Hematopoietic multipotent progenitor cell treated with erythropoietin and hydrocortisone succinate and interleukin-3 and kit ligand, for 17 days (in vitro differentiated cells): ENCODE data around the gene MYO1B.

Experiments
- DNase-seq: peaks from one replicate; pipeline ENCODE4 v3.0.0-alpha.2; 2015; ENCODE audit warnings: low spot score

The MYO1B gene

DNA sequence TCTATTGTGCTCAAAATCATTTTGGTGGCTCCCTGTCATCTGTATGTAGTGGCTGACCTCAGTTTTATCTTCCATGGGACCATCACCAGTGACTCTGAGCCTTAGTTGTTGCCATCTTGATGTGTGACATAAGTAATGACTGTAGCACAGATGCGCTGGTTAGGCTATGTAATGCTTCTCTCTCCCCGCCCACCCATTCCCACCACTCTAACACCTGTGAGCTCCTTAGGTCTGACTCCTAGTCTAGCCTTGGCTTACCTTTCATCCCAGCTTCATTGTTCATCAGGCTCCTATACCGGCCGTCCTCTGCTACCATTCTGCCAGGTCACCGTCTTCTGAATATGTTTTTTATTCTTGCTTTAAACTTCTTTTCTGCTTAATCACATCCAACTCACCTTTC is 17.2 kb downstream of the MYO1B start:
- no peak for DNase-seq

DNA sequence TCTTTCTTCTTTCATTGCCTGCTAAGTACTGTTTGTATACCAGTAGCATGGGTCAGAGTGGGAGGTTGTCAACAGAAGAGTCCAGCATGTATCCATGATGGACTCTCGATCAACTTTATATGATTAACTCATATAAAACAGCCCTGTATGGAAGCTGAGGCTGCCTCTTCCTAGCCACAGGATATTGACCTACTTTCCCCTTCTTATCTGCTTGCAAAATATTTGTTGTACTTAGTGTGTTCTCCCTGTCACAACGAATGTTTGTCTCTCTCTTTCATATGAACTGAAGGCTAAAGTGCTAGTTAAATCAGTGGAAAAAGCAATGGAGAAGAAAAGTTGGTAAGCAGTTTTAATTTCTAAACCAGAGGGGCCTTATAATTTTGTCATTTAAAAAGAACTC is 17.8 kb downstream of the MYO1B start:
- DNase-seq = no peak

DNA sequence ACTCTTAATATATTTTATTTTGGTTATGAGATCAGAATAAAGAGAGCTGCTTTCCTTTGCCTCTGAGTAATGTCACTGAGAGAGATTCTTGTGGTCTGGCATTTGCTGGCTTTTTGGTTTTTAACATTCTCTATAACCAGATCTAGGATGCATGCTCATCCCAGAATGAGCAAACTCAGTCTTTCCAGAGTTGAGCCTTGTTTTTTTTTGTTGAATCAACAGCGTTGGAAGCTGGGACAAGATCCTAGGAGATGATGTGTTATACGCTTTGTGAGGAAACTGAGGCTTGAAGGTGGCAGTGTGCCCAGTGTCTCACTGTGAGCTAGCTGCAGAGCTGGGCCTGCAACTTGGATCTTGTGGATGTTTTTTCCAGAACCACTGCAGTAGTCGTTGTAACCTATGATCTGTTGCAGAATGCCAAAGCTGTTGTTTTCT is 19.5 kb downstream of the MYO1B start:
- no peak for DNase-seq

DNA sequence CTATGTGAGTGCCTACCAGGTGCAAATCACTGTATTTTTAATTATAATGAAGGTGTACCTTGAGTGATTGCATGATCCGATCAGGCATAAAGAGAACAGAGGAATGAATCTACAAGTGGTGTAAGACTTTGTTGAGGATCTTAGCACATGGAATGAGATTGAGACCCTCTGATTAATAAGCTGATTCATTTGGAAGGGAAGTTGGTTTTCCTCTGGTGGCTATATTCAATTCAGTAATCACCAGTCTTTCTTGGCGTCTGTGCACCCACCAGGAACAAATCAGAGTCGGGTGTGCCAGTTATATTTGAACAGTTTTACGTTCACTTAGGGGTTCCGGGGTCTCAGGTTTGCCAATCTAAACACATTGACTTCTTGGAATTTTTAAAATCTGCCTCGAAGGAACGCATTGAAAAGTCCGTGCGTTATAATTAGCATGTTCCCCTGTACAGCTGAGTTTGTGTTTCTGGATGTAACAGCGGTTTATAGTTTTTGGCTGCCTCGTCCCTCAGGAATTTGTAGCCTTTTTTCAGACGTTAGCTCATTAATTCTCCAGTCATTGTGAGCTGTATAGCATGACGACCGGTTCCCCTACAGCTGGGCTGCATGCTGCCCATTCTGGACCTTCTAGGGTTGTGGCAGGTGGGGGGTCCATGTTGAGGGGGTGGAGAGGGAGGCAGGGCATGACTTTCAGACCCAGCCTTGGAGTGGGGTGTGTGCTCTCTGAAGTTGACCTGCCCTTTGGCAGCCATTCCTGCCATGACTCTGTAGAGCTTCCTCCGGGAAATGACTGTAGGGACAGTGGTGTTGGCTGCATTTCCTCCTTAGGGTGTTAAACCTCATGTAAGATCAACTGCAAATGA is 20.3 kb downstream of the MYO1B start:
- DNase-seq = no peak

DNA sequence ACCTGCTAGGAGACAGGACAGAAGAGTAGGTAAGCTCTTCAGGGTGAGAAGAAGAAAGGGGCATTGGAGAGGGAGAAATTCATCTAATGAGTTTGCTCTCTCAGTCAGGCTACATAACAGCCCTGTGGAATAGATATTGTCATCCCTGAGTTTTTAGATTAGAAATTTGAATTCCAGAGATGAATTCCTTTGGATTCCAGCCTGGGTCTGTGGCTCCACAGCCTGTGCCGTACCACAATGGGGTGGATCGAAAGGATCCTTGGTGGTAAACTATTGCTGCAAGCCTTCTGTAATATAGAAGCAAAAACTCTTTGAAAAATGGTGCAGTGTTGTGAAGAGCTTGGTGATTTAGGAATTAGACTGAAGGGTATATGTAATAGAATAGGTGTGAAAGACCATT is 21.0 kb downstream of the MYO1B start:
- DNase-seq = no peak

DNA sequence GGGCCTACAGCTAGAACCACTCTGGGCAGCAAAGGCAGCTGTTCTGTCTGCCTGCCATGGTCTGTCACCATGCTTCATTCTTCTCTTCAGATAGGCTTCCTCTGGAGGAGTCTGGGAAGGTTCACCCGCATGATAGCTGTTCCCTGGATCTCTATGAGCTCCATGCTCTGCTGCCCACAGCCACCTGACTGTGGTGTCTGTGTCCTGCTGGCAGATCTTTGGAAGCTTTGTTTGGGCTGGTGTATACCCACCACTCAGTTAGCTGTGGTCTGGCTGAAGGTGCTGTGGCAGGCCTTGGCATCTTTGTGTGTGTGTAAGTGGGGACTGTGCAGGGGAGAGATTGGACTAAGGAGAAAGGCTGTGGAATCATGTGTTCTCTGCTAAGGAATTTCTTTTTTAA is 23.4 kb downstream of the MYO1B start:
- no peak for DNase-seq

DNA sequence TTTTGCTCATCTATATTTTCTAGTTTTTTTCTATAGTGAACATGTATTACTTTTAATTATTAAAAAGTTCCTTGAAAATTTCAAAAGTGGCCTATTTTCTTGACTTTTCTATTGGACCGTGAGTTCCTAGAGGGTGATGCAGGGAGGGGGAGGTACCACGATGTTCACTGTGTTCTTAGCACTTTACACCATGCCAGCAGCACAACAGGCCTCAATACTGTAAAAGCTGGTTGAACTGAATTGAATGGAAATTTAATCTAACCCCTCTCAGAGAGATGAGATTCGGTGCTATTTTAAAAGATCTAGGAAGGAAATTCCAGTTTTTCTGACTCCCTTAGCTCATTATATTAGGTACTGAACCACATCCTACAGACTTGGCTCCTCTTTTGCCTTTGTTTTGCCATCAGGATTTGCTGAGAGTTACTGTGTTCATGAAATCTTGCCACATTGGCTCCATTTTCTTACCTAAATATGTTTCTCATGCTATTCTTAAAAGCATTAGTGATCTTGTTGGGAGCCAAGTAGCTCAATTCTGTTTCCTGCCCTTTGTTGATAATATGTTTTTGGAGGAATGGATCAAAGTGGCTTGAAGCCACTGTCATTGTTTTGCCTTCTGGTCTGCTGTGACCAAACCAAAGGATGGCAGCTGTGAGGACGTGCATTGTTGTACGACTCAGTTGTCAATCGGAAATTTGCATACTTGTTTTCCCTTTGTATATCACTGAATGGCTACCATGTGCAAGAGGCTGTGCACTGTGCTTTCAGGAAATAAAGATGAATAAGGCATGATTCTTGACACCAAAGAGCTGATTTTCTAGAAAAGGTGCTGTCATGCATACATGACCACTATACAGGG is 25.3 kb downstream of the MYO1B start:
- DNase-seq = no peak

DNA sequence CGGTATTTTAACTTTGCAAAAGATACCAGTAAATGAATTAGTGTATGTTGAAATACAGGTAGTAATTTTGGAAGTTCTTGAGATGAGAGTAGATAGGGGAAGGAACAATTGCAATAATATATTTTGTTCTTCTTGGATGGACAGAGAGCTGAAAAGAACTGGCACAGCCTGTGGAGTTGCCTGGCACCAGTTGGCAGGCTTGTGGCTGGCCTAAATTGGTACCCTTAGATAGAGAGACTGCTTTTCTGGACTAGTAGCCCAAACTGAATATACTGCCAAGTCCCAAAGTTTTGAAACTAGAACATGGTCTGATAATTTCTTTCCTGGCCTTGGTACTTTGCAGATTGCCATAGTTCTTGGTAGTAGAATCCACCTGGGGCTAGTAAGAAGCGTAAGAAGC is 26.9 kb downstream of the MYO1B start:
- no peak for DNase-seq

DNA sequence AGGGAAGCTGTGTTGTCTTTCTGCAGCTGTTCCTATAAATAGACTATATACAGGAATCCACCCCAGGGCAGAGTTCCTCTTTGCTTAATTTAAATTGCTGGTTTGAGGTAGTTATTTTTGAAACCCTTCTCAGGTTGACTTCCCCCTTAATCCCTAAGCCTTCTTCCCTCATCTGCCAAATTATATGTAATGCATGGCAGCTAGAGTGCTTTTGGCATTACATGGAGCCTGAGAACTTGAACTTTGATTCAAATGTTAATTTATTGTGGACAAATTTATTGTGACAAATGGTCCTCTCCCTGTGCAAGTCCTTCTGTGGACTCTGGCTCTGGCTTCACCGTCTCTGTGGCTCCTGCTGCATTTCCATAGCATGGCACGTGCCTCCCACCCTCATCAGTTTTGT is 29.2 kb downstream of the MYO1B start:
- no peak for DNase-seq

DNA sequence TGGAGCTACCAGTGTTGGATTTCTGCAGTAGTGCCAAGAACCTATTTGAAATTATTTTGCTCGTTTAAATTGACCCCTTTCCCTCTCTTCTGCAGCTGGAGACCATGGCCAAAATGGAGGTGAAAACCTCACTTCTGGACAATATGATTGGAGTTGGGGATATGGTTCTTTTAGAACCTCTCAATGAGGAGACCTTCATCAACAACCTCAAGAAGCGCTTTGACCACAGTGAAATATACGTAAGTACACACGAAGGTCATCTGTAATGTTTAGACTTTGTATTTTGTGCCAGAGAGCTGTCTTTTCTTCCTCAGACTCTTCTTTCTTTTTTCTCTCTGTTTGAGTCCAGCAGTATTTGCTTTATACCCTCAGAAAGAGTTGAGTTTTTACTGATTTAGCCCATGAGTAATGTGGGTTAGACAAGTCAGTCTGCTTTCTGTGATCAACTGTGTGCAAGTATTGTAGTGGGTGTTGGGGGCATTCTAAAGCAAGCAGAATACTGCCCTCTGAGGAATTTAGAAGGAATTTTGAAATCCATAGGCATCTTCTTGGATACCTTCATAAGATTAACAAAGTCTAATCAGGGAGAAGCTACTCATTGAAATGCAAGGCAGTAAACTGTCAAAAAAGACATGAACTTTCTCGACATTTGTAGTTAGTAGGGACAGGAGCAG is 31.7 kb downstream of the MYO1B start:
- no peak for DNase-seq

DNA sequence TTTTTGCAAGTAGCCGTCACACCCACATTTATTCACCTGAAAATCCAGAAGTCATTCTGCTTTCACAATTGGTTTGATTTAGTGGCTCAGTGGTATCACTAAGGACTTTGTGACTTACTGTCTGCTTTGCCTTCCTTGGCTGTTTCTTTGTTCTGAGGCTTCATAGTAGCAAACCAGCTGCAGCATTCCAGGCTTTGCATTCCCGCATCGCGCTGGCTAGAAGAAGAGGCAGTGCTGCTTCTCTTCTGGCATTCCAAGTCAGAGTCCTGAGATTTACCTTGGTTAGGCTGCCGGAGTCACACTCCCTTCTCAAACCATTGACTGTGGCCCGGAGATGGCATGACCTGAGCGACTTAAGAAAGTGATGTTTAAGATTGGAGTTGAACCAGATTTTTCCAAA is 35.1 kb downstream of the MYO1B start:
- DNase-seq = no peak

DNA sequence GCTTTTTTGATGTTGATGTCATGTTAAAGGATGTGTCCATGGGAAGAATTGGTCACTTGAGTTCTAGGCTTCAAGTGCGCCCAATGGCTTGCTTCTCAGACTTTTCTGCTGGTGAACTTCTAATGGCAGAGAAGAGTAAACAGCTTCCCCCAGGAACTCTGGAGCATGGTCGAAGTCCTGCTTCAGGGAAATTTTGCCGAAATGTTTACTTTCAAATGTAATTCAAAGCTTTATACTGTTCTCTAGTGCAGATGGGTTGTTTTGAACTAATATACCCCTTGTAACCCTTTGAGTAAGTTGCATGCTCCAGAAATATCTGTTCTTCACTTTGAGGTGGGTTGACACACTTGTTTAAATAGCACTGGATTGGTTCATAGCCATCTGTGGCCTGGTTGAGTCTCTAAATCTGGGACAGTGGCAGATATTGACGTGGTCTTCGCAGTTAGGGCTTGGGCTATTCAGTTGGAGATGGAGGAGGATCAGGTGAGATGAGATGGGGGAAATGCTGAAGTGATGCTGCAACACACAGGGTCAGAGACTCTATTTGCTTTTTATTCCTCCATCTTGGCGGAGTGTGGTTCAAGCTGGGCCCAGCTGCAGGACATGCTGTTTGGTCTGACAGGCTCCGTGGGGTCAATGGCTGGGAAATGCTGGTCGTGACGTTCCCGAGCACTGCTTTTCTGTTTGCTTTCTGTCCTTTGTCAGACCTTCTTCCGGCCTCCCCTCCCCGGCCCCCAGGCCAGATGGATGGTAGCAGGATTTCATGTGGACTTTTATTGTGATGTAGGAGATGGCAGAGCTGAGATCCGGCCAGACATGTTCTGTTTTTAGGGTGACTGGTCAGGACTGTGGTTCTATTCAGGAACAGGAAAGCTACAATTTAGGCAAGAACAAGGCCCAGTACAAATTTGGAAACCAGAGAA is 35.9 kb downstream of the MYO1B start:
- DNase-seq = no peak

DNA sequence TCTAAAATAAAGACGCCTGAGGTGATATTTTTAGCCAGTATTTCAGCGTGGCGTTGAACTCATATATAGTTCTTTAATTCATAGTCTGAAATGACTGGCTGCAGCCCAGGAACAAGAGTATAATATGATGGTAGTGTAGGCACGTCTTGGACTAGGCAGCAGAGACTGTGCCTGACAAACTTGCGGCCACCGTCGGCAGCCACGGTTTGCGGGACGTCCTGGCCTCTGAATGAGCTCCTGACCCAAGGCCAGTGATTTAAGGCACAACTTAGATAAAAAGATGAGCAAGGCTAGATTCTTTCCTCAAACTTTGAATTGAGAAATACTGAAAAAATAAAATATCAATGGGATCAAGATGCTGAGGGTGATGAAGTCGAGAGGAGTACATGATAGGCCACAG is 40.0 kb downstream of the MYO1B start:
- DNase-seq = no peak

DNA sequence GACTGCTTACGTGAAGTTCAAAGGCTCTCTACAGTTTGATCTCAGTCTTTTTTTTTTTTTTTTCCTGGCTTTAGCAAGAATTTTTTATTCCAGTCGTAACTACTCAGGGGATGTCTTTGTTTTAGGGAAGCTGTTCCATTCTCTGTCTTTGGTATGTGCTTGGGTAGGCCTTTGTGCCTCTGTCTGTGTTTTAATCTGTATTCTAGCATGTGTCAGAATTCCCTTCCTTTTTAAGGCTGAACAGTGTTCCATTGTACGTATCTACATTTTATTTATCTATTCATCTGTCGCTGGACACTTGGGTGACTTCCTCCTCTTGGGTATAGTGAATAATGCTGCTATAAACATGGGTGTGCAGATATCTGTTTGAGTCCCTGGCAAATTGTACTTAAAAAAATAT is 42.6 kb downstream of the MYO1B start:
- no peak for DNase-seq

DNA sequence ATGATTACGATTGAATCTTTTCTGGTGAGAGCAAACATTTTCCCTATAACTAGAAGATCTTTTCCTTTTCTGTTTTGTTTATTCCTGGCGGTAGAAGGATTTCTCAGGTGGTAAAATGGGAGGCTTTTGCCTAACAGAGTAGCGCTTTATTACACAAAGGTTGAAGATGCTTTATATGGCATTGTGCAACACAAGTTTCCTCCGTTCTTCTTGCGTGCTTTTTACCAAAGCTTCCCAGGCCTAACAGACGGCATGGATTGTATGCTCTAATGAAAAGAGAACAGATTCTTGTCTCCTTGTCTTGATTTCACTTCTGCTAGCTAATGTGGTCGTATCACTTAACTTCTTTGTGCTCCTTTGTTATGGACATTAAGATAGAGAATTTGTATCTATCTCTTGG is 43.8 kb downstream of the MYO1B start:
- DNase-seq = no peak

DNA sequence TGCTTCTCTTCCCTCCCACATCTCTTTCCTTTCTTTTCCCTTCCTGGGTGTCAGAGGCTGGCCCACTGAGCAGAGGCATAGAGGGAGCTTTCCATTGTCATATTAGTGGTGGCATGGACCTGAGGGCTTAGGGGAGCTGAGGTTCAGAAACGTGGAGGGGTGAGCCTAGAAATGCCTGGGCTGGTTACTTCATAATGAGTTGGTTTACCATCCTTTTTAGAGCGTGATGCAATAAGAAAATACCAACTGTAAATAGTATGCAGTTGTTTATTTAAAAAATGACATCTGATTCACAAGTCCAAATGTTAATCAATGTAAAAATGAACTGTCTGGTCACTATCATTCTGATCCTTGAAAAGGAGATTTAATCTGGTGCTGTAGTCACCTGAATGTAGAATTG is 46.3 kb downstream of the MYO1B start:
- no peak for DNase-seq

DNA sequence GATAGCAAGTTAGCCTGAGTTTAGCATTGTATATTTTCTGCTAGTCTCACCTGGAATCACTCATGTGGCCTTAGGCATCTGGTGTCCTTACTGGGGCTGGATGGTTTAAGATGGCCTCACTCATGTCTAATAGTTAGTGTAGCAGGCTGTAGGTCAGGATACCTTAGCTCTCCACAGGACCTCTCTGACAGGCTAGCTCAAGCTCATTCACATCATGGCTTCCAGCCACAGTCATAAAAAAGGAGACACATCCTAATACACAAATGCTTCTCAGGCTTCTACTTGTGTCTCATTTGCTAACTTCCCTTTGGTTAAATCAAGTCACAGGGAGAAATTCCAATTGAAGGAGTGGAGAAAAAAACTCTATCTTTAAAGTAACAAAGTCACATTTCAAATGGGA is 47.7 kb downstream of the MYO1B start:
- DNase-seq = no peak

DNA sequence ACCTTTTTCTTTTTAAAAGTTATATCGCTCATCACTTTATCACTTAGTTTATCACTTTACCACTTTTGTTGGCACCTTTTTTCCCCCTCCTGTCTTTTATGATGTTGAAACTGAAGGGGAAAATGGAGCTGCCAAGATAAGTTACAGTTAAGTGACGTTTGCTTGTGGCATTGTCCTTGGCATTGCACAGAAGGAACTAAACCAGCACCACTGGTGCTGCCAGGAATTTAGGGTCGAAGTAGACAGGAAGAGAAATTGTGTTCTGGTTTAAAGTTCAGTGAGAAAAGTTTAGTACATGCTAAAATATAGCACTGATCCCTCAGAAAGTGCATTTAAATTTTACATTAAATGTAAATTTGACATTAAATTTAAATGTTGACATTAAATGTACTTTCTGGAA is 49.9 kb downstream of the MYO1B start:
- DNase-seq = no peak

DNA sequence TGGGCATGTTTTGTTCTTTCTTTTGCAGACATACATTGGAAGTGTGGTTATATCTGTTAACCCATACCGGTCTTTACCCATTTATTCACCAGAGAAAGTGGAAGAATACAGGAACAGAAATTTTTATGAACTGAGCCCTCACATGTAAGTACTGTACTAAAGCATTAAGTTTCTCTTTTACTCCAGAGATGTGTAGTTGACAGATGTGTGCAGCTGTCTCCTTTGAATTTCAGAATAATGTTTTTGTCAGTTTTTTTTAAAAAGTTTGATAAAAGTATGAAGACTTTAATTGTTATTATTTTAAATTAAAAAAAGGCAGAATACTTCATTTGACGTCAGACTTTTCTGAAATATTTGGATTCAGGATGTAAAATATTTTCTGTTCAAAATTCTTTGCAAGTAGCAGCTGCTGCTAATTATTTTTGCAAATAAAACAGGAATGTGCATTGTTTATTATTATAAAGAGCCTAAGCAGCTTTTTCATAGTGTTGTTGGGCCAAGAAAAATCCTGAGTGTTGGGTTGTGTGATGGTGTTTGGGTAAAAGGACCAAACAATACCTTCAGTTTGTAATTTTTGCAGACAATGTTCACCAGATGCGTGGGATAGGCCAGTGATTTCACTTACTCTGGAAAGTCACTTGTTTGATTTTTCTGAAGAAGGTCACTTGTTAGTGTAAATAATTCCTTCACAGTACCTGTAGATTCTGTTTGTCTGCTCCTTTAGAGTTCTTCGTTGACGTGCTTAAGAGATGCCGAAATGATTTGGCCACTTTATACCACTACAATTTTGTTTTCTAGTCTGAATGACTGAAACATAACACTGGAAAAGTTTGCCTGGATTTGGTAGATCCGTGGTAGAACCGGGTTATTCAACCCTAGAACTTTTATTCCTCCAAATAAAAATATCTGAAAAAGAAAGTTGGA is 51.1 kb downstream of the MYO1B start:
- no peak for DNase-seq

DNA sequence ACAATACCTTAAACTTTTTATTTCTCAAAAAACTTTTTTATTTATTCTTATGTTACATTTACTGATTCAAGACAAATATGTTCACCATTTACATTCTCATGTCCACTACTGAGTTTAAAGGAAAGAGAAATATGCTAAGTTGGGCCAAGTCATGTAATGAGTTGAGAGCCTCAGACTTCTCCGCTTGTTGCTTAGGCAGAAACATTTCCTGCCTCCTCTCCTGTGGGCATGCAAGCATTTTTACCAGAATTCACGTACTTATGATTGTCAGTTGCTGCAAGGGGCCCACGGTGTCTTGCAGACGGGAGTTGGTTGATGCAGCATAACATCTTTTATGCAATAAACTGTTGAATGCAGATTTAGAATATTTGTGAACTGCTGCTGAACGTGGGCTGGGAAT is 51.8 kb downstream of the MYO1B start:
- no peak for DNase-seq

DNA sequence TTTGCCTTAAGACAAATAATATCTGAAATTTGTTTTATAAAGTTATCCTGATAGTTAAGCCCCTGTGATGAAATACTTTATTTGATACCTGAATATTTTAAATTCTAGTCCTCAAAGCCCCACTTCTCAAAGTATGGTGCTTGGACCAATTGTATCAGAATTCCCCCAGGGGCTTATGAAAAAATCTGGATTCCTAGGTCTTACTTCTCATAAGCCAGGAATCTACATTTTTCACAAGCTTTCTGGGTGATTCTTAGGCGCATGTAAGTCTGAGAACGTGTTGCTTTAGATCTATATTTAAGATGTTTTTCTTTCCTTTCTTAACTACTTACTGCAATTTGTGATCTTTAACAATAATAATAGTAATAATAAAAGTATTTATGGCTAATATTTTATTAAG is 53.1 kb downstream of the MYO1B start:
- DNase-seq = no peak
